Measurements from ENCODE around the gene MCHR1. TPM values are rescaled to one million over a fixed set of nuclear protein-coding genes. Genes with fewer than 3 reads are reported as not detected.

The MCHR1 gene
- total RNA-seq, result not detected

DNA sequence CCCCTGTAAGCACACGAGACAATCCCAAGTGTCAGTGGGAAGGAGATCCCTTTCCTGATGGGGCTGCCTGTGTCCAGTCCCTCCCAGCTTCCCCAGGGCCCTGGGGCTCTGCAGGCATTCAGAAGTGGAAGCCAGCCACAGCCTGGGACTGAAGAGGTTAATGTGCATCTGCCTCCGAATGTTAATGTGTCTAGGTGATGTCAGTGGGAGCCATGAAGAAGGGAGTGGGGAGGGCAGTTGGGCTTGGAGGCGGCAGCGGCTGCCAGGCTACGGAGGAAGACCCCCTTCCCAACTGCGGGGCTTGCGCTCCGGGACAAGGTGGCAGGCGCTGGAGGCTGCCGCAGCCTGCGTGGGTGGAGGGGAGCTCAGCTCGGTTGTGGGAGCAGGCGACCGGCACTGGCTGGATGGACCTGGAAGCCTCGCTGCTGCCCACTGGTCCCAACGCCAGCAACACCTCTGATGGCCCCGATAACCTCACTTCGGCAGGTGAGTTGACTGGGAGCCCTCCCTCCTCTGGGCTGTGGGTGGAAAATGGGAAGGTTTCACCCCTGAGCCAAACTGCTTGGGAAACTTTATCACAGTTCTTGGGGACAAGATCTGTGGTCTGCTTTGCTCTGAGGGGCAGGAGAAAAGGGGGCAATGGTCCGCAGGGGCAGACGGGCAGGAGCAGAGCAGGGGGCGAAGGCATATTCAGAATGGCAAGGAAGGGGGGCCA, at the start of gene MCHR1:
MCHR1 (plus strand) TSS at position 236 of the 715 bp plus-strand sequence; CDS start at position 405, 169 bp downstream.
- Histone ChIP-seq H3K36me3 (replicated peaks in 1 of 2; ENCODE audit: insufficient read depth in 1 of 2, low read depth in 2 of 2) (no peaks in the 10 kb centered on the region), H3K27me3 (no peaks in the 10 kb centered on the region), H3K4me3 (no peak within 1 kb of the TSS), H3K27ac (no peak within 1 kb of the TSS), H3K4me1 (peaks cover 6% of the 10 kb centered on the region), H3K9me3 (no peaks in the 10 kb centered on the region)
- no peak for TF ChIP-seq POLR2A (IDR thresholded peaks at IDR 0.05)
- TF ChIP-seq CTCF (IDR thresholded peaks at IDR 0.05), result no peak
- intact Hi-C loops (cut with DNase I), result no loop called here
- ATAC-seq (no peak), DNase-seq (no peak)
- WGBS, 2 donors, result 15 to 17% methylated on average over 14 to 21 of the region's 21 CpGs

- TF ChIP-seq CTCF (IDR thresholded peaks at IDR 0.05) (no peak), POLR2A (IDR thresholded peaks at IDR 0.05) (no peak)
- Histone ChIP-seq H3K27me3 (no peaks in the 10 kb centered on the region), H3K27ac (no peak overlapping the region), H3K9me3 (no peaks in the 10 kb centered on the region), H3K4me3 (no peak overlapping the region), H3K36me3 (replicated peaks in 1 of 2; ENCODE audit: insufficient read depth in 1 of 2, low read depth in 2 of 2) (no peaks in the 10 kb centered on the region), H3K4me1 (peaks cover 20% of the 10 kb centered on the region)
- WGBS, 2 donors, result 93 to 97% methylated on average over 2 of the region's 2 CpGs
- intact Hi-C loops (cut with DNase I), result no loop called here
- DNase-seq (no peak), ATAC-seq (no peak)
Measured at GRCh38 chr22:40631925-40632324, 47.4 kb upstream of the MCHR1 start.

GRCh38 chr22:40633036-40633435, 46.2 kb upstream of the MCHR1 start:
- no peaks in the 10 kb centered on the region for H3K36me3 ChIP-seq (replicated peaks in 1 of 2; ENCODE audit: insufficient read depth in 1 of 2, low read depth in 2 of 2)
- no peak overlapping the region for H3K27ac ChIP-seq
- ATAC-seq (no peak), DNase-seq (no peak)
- intact Hi-C loops (cut with DNase I), result no loop called here
- peaks cover 27% of the 10 kb centered on the region for H3K4me1 ChIP-seq
- H3K4me3 ChIP-seq, result no peak overlapping the region
- no peaks in the 10 kb centered on the region for H3K27me3 ChIP-seq
- TF ChIP-seq CTCF (IDR thresholded peaks at IDR 0.05) (no peak), POLR2A (IDR thresholded peaks at IDR 0.05) (no peak)
- H3K9me3 ChIP-seq, result no peaks in the 10 kb centered on the region
- 92 to 98% methylated on average over 3 of the region's 3 CpGs for WGBS, 2 donors

DNA sequence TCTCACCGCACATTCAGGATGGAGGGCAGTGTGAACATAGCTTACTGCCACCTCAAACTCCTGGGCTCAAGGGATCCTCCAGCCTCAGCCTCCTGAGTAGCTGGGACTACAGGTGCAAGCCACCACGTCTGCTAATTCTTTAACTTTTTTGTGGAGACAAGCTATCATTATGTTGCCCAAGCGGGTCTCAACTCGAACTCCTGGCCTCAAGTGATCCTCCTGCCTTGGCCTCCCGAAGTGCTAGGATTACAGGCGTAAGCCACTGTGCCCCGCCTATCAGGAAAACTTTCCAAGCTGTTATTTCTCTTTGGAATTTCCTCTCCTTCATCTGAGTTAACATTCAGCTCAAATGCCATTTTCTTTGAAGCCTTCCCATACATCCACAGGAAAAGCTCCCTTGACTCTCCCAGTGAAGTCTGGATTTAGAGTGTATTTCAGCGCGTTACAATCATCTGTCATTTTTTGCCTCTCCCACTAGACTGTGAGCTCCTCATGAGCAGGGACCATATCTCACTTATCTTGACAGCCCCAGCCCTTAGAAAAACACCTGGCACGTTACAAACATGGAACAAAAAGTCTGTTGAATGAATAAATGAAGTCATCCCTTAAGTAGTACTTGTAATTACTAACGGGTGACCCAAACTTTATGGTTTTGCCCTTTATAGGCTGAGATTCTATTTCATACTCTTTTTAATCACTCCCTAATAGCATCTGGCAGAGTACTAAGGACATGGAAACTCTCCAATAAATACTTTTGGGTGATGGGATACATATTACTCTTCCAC, 45.0 kb upstream of the MCHR1 start:
- peaks cover 28% of the 10 kb centered on the region for H3K4me1 ChIP-seq
- peak overlapping the region in 1 of 4 donors; percentile 95 for H3K27ac ChIP-seq
- H3K27me3 ChIP-seq, result no peaks in the 10 kb centered on the region
- DNase-seq (no peak), ATAC-seq (no peak)
- WGBS, 2 donors, result 64 to 67% methylated on average over 11 of the region's 11 CpGs
- intact Hi-C loops (cut with DNase I), result no loop called here
- no peaks in the 10 kb centered on the region for H3K9me3 ChIP-seq
- TF ChIP-seq POLR2A (IDR thresholded peaks at IDR 0.05) (no peak), CTCF (IDR thresholded peaks at IDR 0.05) (no peak)
- H3K36me3 ChIP-seq (replicated peaks in 1 of 2; ENCODE audit: insufficient read depth in 1 of 2, low read depth in 2 of 2), result no peaks in the 10 kb centered on the region
- H3K4me3 ChIP-seq, result no peak overlapping the region
